ENCODE measurements around the gene MRPL18. TPM values are rescaled to one million over a fixed set of nuclear protein-coding genes. Genes with fewer than 3 reads are reported as not detected.

The MRPL18 gene
- total RNA-seq, 4 donors from 2014 or later: 58.0 to 107 (median 66.3) TPM

DNA sequence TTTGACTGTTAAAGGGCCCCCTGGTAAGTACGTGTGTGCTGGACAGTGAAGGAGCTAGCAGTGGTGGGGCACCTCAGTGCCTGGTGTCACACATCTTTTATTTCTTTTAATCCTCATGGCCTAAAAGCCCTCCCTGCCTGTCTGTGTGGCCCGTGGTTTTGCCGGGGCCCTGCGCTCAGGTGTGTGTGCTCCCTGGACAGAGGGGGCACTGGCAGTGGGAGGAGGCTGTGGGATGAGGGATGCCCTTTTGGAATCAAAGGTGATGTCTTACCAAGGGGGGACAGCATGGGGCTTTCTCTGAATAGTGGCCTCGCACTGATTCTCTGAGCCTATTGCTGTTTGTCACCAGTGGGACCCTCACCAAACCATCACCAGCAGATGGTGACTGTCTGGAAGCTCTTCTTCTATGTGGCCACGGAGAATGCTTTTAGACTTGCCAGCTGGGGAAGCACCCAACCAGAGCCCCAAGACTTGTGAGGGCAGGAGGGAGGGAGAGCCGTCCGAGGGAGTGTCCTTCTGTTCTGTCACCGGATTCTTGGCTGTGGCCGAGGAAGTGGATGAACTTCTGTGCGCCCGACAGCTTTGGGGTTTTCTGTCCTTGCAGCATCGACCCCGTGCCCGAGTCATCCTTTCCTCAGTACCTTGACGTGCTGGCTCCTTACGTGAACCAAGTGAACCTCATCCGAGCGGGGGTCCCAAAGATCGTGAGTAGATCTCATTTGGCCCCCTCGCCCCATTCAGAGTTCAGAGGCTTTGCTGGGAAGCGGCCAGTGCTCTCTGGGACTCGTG, 27.9 kb downstream of the MRPL18 start:
- Histone ChIP-seq H3K36me3 (peaks cover 0 to 24% of the 10 kb centered on the region in 2 donors), H3K4me3 (no peak overlapping the region), H3K9me3 (no peaks in the 10 kb centered on the region), H3K27ac (no peak overlapping the region), H3K4me1 (no peaks in the 10 kb centered on the region), H3K27me3 (no peaks in the 10 kb centered on the region)
- TF ChIP-seq POLR2AphosphoS5 (IDR thresholded peaks at IDR 0.05): no peak
- TF ChIP-seq POLR2A (IDR thresholded peaks at IDR 0.05): no peak
- no peak for TF ChIP-seq EP300 (IDR thresholded peaks at IDR 0.05)
- WGBS, 2 donors (ENCODE audit: low coverage in 1 of 2): 82 to 91% methylated on average over 5 to 16 of the region's 23 CpGs
- no peak for ATAC-seq

DNA sequence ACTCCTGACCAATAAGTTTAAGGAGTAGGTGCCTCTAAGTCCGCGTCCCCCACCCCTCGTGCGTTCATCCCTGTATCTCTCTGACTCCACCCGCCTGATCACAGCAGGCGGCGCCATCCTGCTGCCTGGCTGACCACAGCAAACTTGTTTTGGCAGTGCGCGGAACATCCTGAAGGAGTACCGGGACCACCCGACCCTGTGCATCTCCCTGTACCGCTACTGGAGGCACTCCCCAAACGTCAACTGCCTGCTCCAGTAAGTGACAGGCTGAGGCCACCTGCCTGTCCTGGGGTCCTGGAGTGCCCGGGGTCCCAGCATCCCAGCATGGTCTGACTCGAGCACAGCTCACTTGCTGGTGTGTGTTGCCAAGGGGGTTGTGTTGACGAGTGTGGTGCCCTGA, 28.8 kb downstream of the MRPL18 start:
- Histone ChIP-seq H3K4me3 (no peak overlapping the region), H3K4me1 (no peaks in the 10 kb centered on the region), H3K27ac (no peak overlapping the region), H3K27me3 (no peaks in the 10 kb centered on the region), H3K36me3 (peaks cover 0 to 18% of the 10 kb centered on the region in 2 donors), H3K9me3 (no peaks in the 10 kb centered on the region)
- no peak for ATAC-seq
- TF ChIP-seq EP300 (IDR thresholded peaks at IDR 0.05): no peak
- no peak for TF ChIP-seq POLR2AphosphoS5 (IDR thresholded peaks at IDR 0.05)
- TF ChIP-seq POLR2A (IDR thresholded peaks at IDR 0.05): no peak
- TF ChIP-seq, protein P1, sequence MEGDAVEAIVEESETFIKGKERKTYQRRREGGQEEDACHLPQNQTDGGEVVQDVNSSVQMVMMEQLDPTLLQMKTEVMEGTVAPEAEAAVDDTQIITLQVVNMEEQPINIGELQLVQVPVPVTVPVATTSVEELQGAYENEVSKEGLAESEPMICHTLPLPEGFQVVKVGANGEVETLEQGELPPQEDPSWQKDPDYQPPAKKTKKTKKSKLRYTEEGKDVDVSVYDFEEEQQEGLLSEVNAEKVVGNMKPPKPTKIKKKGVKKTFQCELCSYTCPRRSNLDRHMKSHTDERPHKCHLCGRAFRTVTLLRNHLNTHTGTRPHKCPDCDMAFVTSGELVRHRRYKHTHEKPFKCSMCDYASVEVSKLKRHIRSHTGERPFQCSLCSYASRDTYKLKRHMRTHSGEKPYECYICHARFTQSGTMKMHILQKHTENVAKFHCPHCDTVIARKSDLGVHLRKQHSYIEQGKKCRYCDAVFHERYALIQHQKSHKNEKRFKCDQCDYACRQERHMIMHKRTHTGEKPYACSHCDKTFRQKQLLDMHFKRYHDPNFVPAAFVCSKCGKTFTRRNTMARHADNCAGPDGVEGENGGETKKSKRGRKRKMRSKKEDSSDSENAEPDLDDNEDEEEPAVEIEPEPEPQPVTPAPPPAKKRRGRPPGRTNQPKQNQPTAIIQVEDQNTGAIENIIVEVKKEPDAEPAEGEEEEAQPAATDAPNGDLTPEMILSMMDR (IDR thresholded peaks at IDR 0.05): no peak
- WGBS, 2 donors (ENCODE audit: low coverage in 1 of 2): no CpG with 5 or more reads among the region's 16 CpGs

DNA sequence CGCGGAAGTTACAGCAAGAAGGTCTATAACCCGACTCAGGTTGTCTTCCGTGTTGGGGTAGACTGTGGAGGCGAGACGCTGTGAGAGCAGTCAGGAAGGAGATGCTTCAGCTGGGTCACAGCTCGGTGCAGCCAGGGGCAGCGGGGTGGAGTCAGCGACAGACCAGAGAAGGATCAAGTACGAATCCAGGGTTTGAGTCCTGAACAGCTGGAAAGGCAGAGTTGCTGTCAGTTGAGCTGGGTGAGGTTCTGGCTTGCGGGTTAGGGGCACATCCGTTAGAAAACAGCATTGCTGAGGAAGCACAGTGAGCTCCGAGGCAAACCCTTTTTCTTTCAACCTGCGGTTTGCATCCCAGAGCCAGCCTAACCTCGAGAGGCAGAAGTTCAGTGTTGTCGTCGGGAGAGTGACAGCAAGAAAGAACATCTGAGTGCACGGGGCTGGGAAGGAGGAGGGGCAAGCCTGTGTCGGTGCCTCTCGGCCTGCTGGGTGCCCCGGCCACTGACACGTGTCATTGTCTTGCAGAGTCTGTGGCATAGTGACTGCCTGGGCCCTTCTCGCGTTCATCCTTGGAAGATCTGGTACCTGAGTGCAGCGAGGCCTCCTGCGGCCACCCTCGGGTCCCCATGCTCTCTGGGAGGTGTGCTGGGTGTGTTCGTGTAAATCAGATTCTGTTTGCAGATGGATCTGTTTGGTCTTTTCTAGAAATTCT, 29.8 kb downstream of the MRPL18 start:
- H3K4me3 ChIP-seq: no peak overlapping the region
- H3K36me3 ChIP-seq: peaks cover 0 to 18% of the 10 kb centered on the region in 2 donors
- no peak overlapping the region for H3K27ac ChIP-seq
- TF ChIP-seq EP300 (IDR thresholded peaks at IDR 0.05) (no peak), POLR2A (IDR thresholded peaks at IDR 0.05) (no peak), POLR2AphosphoS5 (IDR thresholded peaks at IDR 0.05) (no peak)
- TF ChIP-seq, protein P1 (IDR thresholded peaks at IDR 0.05): no peak
- H3K9me3 ChIP-seq: no peaks in the 10 kb centered on the region
- WGBS, 2 donors (ENCODE audit: low coverage in 1 of 2): 40 to 69% methylated on average over 1 to 15 of the region's 28 CpGs
- H3K4me1 ChIP-seq: no peaks in the 10 kb centered on the region
- H3K27me3 ChIP-seq: no peaks in the 10 kb centered on the region
- ATAC-seq: no peak

DNA sequence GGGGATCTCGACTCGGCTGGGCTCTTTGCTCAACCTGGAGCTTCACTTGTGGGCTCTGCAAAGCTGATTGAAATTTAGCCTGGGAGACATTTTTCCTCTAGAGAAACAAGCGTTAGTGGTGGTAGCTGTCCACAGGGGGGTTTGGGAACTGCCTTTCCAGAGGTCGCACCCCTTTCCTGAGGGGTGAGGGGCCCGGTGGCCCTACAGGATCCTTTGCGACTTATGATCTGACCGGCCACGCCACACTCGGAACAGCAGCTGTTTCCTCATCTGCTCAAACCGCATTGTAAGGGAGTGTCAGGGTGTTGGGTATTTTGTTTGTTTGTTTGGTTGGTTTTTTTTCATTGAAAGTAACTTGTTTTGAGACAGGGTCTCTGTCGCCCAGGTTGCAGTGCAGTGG, 30.9 kb downstream of the MRPL18 start:
- Histone ChIP-seq H3K4me3 (no peak overlapping the region), H3K4me1 (no peaks in the 10 kb centered on the region), H3K9me3 (no peaks in the 10 kb centered on the region), H3K27ac (no peak overlapping the region), H3K36me3 (peaks cover 0 to 18% of the 10 kb centered on the region in 2 donors), H3K27me3 (no peaks in the 10 kb centered on the region)
- WGBS, 2 donors (ENCODE audit: low coverage in 1 of 2): 72 to 76% methylated on average over 5 to 9 of the region's 11 CpGs
- TF ChIP-seq POLR2A (IDR thresholded peaks at IDR 0.05): no peak
- no peak for TF ChIP-seq POLR2AphosphoS5 (IDR thresholded peaks at IDR 0.05)
- no peak for TF ChIP-seq EP300 (IDR thresholded peaks at IDR 0.05)
- TF ChIP-seq, protein P1 (IDR thresholded peaks at IDR 0.05): no peak
- no peak for ATAC-seq

DNA sequence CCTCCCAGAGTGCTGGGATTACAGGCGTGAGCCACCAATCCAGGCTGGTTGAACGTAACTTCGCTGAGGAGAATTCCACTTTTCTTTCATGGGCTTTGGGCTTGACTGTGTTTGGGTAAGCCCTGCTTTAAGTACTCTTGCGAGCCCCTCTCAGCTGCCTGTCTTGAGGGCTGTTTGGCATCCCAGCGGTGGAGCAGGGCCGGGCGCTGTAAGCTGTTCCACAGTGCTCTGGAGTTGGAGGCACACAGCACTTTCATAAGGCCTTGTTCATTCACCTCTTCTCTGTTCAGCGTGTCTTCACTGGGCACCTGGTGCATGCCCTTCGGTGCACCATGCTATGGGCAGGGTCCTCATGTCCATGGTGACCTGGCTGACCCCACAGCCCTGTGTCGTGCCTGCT, 31.5 kb downstream of the MRPL18 start:
- Histone ChIP-seq H3K4me3 (no peak overlapping the region), H3K4me1 (no peaks in the 10 kb centered on the region), H3K27ac (no peak overlapping the region), H3K27me3 (no peaks in the 10 kb centered on the region), H3K9me3 (no peaks in the 10 kb centered on the region), H3K36me3 (peaks cover 0 to 18% of the 10 kb centered on the region in 2 donors)
- no peak for ATAC-seq
- 87 to 96% methylated on average over 4 to 7 of the region's 10 CpGs for WGBS, 2 donors (ENCODE audit: low coverage in 1 of 2)
- TF ChIP-seq POLR2A (IDR thresholded peaks at IDR 0.05) (no peak), EP300 (IDR thresholded peaks at IDR 0.05) (no peak), POLR2AphosphoS5 (IDR thresholded peaks at IDR 0.05) (no peak)
- TF ChIP-seq, protein P1 (IDR thresholded peaks at IDR 0.05): no peak
